Sigmoid colon (tissue), 7 donors: ENCODE measurements around the gene ACTRT3. TPM values are rescaled to one million over a fixed set of nuclear protein-coding genes. Genes with fewer than 3 reads are reported as not detected.
"Not testable (repeated sequence)": the region's sequence is repeated elsewhere in the genome, so short reads cannot be mapped to it uniquely, and the experiment has no call there.

Source experiments
- DNase-seq: peaks from one replicate; pipeline ENCODE4 v3.0.0-alpha.2; 2019
- H3K27ac ChIP-seq, 4 donors: fragments of 200-600 bp; sonication (generic); one replicate each; pipeline ENCODE4 v1.5.1; 2016 to 2019; ENCODE audit warnings: mild to moderate bottlenecking in 1 of 4
- H3K27me3 ChIP-seq, 3 donors: fragments of 200-600 bp; sonication (generic); one replicate each; pipeline ENCODE4 v1.5.1; 2019; ENCODE audit warnings: mild to moderate bottlenecking in 1 of 3
- H3K36me3 ChIP-seq, 4 donors: fragments of 200-600 bp; sonication (generic); one replicate each; pipeline ENCODE4 v1.5.1; 2016 to 2019
- H3K4me1 ChIP-seq, 4 donors: fragments of 200-600 bp; sonication (generic); one replicate each; pipeline ENCODE4 v1.5.1; 2017 to 2019
- H3K4me3 ChIP-seq, 4 donors: fragments of 200-600 bp; sonication (generic); one replicate each; pipeline ENCODE4 v1.5.1; 2017 to 2019; ENCODE audit warnings: mild to moderate bottlenecking in 2 of 4, moderate library complexity in 1 of 4
- H3K9me3 ChIP-seq, 4 donors: fragments of 200-600 bp in 3 of 4; sonication (generic) in 3 of 4; one replicate each; pipeline versions ENCODE4 v1.5.1 to v1.6.1; 2013 to 2019
- EP300 ChIP-seq, 4 donors: sonication (generic); formaldehyde crosslinking; IDR thresholded peaks; one replicate each; pipeline ENCODE4 v1.6.1; 2017; ENCODE audit warnings: antibody characterized with exemption in 4 of 4
- POLR2A ChIP-seq, 2 donors: fragments of 450-650 bp; IDR thresholded peaks; one replicate each; pipeline ENCODE4 v1.6.1; 2016; ENCODE audit warnings: antibody characterized with exemption in 2 of 2, mild to moderate bottlenecking in 2 of 2, moderate library complexity in 2 of 2
- POLR2AphosphoS5 ChIP-seq, 4 donors: sonication (generic); formaldehyde crosslinking; IDR thresholded peaks; one replicate each; pipeline ENCODE4 v1.6.1; 2017; ENCODE audit warnings: antibody characterized with exemption in 4 of 4
- WGBS, 2 donors: extraction: QIAGEN DNeasy Blood & Tissue Kit; methylation state at CpG; one replicate each; pipeline ENCODE4 v1.1.7; 2013; 5-methylcytosine and 5-hydroxymethylcytosine counted together
- intact Hi-C: fragments of 100-400 bp; cut with DNase I; formaldehyde crosslinking; loops from one replicate; pipeline ENCODE4 v1.15.1; 2023
- polyA plus RNA-seq, 3 donors: library from polyadenylated mRNA; stranded (reverse); fragments of 200-250 nt; gene quantifications; one replicate each; pipeline ENCODE4 v1.2.3, GENCODE V29; 2013
- total RNA-seq, 4 donors: library from RNA; depleted of rRNA; stranded (reverse); fragments of >200 nt; gene quantifications; one replicate each; pipeline ENCODE4 v1.1.0, GENCODE V29; 2016
- TF ChIP-seq, protein P1 (sequence below), 4 experiments: fragments of 450-650 bp in 3 of 4; fragments of 200-600 bp in 1 of 4; IDR thresholded peaks; one replicate each; pipeline ENCODE4 v1.5.1; 2016 to 2019; ENCODE audit warnings: antibody characterized with exemption in 4 of 4, mild to moderate bottlenecking in 3 of 4, moderate library complexity in 2 of 4
- donor health status: healthy with polysubstance abuse.
- donor health status: Bipolar disorder and iron deficiency.
- donor health status: healthy.

The ACTRT3 gene
- total and polyA plus RNA-seq, 7 donors, result 0.69 to 4.4 (median 1.2) TPM

GRCh38 chr3:169748670-169749069 is 20.7 kb downstream of the ACTRT3 start:
- Histone ChIP-seq H3K27me3 (peaks cover 0 to 4% (median 0%) of the 10 kb centered on the region in 3 donors), H3K4me1 (no peaks in the 10 kb centered on the region), H3K4me3 (no peak overlapping the region), H3K36me3 (no peaks in the 10 kb centered on the region), H3K9me3 (no peaks in the 10 kb centered on the region), H3K27ac (no peak overlapping the region)
- DNase-seq, result no peak
- TF ChIP-seq, protein P1, sequence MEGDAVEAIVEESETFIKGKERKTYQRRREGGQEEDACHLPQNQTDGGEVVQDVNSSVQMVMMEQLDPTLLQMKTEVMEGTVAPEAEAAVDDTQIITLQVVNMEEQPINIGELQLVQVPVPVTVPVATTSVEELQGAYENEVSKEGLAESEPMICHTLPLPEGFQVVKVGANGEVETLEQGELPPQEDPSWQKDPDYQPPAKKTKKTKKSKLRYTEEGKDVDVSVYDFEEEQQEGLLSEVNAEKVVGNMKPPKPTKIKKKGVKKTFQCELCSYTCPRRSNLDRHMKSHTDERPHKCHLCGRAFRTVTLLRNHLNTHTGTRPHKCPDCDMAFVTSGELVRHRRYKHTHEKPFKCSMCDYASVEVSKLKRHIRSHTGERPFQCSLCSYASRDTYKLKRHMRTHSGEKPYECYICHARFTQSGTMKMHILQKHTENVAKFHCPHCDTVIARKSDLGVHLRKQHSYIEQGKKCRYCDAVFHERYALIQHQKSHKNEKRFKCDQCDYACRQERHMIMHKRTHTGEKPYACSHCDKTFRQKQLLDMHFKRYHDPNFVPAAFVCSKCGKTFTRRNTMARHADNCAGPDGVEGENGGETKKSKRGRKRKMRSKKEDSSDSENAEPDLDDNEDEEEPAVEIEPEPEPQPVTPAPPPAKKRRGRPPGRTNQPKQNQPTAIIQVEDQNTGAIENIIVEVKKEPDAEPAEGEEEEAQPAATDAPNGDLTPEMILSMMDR (IDR thresholded peaks at IDR 0.05), result no peak
- TF ChIP-seq POLR2A (IDR thresholded peaks at IDR 0.05), result no peak
- intact Hi-C loops, result no loop called here
- 26 to 50% methylated on average over 3 of the region's 3 CpGs for WGBS, 2 donors

- Histone ChIP-seq H3K4me1 (no peaks in the 10 kb centered on the region), H3K27ac (no peak overlapping the region), H3K27me3 (peaks cover 0 to 4% (median 0%) of the 10 kb centered on the region in 3 donors), H3K4me3 (no peak overlapping the region), H3K36me3 (no peaks in the 10 kb centered on the region), H3K9me3 (no peaks in the 10 kb centered on the region)
- TF ChIP-seq POLR2A (IDR thresholded peaks at IDR 0.05) (no peak), EP300 (IDR thresholded peaks at IDR 0.05) (no peak), POLR2AphosphoS5 (IDR thresholded peaks at IDR 0.05) (no peak)
- TF ChIP-seq, protein P1 (IDR thresholded peaks at IDR 0.05), result no peak
- DNase-seq, result no peak
- 45 to 67% methylated on average over 6 of the region's 6 CpGs for WGBS, 2 donors
- intact Hi-C loops, result no loop called here
These were observed 22.4 kb downstream of the ACTRT3 start for GRCh38 chr3:169746924-169747323.

- H3K4me1 ChIP-seq, result no peaks in the 10 kb centered on the region
- no peak overlapping the region for H3K27ac ChIP-seq
- H3K4me3 ChIP-seq, result no peak overlapping the region
- H3K9me3 ChIP-seq, result no peaks in the 10 kb centered on the region
- H3K27me3 ChIP-seq, result peaks cover 0 to 4% (median 0%) of the 10 kb centered on the region in 3 donors
- 0 to 45% methylated on average over 1 of the region's 1 CpG for WGBS, 2 donors
- TF ChIP-seq POLR2A (IDR thresholded peaks at IDR 0.05), result no peak
- TF ChIP-seq, protein P1 (IDR thresholded peaks at IDR 0.05), result peak in 1 of 4 experiments; percentile 19
- H3K36me3 ChIP-seq, result no peaks in the 10 kb centered on the region
- DNase-seq, result no peak
- intact Hi-C loops, result no loop called here
These were observed 24.9 kb downstream of the ACTRT3 start for GRCh38 chr3:169744366-169745054.

DNA sequence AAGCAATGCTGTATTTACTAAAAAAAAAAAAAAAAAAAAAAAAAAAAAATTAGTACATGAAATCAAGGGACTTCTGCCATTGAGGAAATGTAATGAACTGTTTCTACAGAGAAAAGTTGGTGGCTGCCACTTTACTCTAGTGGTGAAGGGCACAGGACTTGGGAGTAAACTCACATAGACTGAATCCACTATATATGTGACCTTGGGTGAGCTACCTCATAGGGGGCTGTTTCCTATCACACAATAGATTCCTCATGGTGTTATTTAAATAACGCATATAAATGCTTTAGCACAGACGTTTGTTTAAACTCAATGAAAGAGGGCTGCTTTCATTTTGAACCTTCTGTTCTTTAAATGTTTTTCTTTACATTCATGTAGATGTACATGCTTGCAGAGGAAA is 30.3 kb downstream of the ACTRT3 start:
- Histone ChIP-seq H3K9me3 (peaks cover 0 to 9% (median 0%) of the 10 kb centered on the region in 4 donors), H3K36me3 (no peaks in the 10 kb centered on the region), H3K27ac (no peak overlapping the region), H3K4me1 (no peaks in the 10 kb centered on the region), H3K27me3 (no peaks in the 10 kb centered on the region), H3K4me3 (no peak overlapping the region)
- 71 to 76% methylated on average over 2 of the region's 2 CpGs for WGBS, 2 donors
- intact Hi-C loops, result no loop called here
- TF ChIP-seq, protein P1 (IDR thresholded peaks at IDR 0.05), result no peak
- TF ChIP-seq POLR2A (IDR thresholded peaks at IDR 0.05) (no peak), POLR2AphosphoS5 (IDR thresholded peaks at IDR 0.05) (no peak), EP300 (IDR thresholded peaks at IDR 0.05) (no peak)
- no peak for DNase-seq

DNA sequence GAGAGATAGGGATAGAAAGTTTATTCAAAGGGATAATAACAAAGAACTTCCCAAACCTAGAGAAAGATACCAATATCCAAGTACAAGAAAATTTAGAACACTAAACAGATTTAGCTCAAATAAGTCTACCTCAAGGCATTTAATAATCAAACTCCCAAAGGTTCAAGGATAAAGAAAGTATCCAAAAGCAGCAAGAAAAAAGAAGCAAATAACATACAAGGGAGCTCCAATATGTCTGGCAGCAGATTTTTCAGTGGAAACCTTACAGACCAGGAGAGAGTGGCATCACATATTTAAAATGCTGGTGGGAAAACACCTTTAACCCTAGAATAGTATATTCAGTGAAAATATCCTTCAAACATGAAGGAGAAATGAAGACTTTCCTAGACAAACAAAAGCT is 37.5 kb downstream of the ACTRT3 start:
- H3K4me3 ChIP-seq, H3K27me3 ChIP-seq, intact Hi-C loops, DNase-seq, H3K4me1 ChIP-seq, H3K9me3 ChIP-seq, H3K36me3 ChIP-seq, H3K27ac ChIP-seq: not testable (repeated sequence)
